GM18870 (cell line): ENCODE results near the gene LACC1.

Experiments
- ATAC-seq: cut with Tn5 transposase; IDR thresholded peaks from one replicate; pipeline ENCODE4 v1.9.1; 2021; ENCODE audit warnings: moderate library complexity; ENCODE audit not compliant: unreplicated experiment

LACC1 gene

DNA sequence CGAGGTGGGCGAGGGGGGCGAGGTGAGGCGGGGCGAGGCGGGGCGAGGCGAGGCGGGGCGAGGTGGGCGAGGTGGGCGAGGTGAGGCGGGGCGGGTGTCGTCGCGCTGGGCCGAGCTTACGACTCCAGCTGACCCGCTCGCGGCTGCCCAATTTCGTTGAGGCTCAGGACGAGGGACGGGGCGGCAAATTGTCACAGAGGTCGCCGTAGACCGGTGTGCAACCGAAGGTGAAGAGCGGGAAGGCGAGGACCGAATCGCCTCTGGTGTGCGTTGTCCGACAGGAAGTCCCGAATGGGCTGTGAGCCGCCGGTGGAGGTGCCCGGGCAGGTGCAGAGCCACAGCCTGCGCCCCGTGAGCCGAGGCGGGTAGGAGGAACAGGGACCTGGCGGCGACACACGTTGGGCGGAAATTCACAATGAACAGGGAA is at the start of gene LACC1:
TSS of gene LACC1 (plus strand) at position 150 of the 427 bp plus-strand sequence. CDS start 1,082 bp downstream, outside the sequence.
- ATAC-seq: no peak

DNA sequence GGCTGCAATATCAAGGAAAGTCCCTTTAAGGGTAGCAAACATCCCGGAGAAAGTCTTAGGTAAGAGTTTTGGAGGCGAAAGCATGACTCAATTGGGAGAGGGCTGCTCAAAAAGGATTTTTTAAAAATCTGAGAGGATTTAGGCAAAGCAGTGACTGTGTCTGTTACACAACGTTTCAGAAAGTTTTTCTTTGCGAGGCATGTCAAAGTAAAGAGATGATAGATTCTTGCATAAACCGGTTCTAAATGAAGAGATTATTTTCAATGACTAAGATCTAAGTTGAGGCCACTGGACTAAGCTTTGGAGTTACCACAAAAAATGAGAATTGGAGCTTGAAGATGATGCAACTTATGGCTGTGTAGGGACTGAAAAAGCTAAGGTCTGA is 49.2 kb upstream of the LACC1 start:
- ATAC-seq: no peak

- ATAC-seq: no peak
These were observed 48.6 kb upstream of the LACC1 start for GRCh38 chr13:43831088-43831487.

DNA sequence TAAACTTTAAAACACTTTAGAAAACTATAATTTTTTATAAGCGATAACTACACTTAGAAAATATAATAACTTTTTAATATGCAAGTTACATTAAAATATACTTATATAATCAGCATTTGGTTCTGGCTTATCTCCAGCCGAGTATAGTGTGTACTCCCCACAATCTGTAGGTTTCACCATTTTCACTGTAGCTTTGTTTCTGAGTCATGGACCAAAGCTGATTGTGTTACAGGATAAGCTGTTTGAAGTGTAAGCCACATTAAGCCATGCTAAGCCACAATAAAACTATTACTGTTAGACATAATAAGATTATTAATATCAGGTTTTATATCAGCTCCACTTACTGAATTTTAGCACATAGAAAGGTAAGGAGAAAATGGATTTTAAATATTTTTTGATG is 44.0 kb upstream of the LACC1 start:
- no peak for ATAC-seq

- no peak for ATAC-seq
These were observed 40.8 kb upstream of the LACC1 start for GRCh38 chr13:43838909-43839308.

DNA sequence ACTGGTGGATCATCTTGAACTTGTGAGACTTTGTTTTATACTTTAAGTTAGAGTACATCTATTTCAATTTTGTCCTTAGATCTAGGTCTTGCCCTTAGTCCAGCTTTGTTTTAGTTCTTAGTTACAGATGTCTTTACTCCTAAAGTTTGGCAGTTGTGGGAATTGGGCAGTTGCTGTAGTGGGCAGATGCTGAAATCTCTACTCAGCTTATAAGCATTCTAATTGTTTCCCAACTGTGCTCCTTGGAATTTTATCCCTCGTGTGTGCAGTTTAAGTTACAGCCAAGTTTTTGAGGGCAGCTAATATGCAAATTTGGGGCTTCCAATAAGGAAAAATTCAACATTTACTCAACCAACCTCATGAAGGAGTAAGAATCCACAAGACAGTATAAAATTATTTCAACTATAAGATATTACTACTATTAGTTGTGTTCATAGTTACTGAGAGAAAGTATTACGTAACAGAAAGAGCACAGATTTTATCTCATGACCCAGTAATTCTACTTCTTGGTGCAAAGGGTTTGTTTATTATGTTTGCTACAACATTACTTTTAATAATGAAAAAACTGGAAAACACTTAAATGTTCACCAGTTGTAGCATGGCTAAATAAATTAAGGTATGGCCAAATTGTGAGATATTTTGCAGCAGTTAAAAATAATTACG is 33.1 kb upstream of the LACC1 start:
- ATAC-seq: no peak

- no peak for ATAC-seq
These were observed 31.6 kb upstream of the LACC1 start for GRCh38 chr13:43848001-43848649.

- ATAC-seq: no peak
These were observed 28.8 kb upstream of the LACC1 start for GRCh38 chr13:43850873-43851272.

DNA sequence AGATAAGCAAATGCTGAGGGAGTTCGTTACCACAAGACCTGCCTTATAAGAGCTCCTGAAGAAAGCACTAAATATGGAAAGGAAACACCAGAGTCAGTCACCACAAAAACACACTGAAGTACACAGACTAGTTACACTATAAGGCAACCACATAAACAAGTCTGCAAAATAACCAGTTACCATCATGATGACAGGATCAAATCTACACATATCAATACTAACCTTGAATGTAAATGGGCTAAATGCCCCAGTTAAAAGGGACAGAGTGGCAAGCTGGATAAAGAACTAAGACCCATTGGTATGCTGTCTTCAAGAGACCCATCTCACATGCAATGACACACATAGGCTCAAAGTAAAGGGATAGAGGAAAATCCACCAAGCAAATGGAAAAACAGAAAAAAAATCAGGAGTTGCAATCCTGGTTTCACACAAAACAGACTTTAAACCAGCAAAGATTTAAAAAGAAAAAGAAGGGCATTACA is 26.7 kb upstream of the LACC1 start:
- ATAC-seq: no peak

- no peak for ATAC-seq
These were observed 17.8 kb upstream of the LACC1 start for GRCh38 chr13:43861863-43862262.

- no peak for ATAC-seq
These were observed 14.8 kb upstream of the LACC1 start for GRCh38 chr13:43864921-43865320.

DNA sequence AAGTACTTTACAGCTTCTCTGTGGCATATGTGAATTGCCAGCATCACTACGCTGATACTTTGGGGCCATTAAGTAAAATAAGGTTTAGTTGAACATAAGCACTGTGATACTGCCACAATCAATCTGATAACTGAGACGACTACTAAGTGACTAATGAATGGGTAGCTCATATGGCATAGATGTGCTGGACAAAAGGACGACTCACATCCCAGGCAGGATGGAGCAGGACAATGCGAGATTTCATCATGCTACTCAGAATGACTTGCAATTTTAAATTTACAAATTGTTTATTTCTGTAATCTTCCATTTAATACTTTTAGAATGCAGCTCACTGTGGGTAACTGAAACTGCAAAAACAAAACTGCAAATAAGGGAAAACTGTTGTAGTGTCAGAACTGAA is 13.8 kb upstream of the LACC1 start:
- ATAC-seq: no peak

- ATAC-seq: no peak
These were observed 7.5 kb upstream of the LACC1 start for GRCh38 chr13:43872181-43872580.

DNA sequence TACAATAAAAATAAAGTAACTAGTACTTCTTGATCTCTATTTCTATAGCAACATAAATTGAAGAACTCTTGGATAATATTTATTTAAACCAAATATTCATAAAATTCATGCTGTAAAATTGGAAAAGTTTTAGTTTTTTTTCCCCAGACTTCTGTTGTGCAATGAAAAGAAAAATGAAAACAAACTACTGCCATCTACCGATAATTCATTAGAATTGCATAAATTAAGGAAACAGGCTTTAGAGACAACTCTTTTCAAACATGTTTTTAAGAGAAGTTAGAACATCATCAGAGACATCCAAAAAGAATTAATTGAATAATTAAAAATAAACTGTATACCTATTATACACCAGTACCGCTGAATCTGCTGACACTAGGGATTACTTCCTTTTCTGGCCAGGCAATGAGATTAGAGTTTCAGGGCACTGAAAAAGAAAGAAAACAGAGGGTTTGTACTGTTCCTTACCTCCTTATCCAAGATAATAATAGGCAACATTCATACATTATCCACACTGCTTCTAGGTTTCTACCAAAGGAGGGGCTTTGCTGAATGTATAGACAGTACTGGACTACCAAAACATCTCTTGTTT is 5.1 kb upstream of the LACC1 start:
- ATAC-seq: no peak

- no peak for ATAC-seq
These were observed 3.3 kb upstream of the LACC1 start for GRCh38 chr13:43876366-43876765.

DNA sequence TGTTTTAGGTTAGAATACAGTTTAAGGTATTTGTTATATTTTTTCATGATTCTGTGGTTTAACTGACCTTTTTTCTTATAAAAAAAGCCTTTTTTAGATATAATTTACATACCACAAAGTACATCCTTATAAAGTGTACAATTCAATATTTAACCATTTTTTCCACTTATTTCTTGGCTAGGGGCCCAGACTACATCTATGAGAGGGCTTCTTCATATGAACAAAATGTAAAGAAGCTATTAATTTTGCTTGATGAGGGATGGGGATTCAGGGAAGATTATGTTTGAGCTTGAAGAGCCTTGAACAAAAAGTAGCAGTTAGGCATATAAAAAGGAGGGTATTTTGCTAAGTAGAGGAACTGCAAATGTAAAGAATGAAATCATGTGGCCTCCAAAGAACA is 2.4 kb upstream of the LACC1 start:
- ATAC-seq: no peak

DNA sequence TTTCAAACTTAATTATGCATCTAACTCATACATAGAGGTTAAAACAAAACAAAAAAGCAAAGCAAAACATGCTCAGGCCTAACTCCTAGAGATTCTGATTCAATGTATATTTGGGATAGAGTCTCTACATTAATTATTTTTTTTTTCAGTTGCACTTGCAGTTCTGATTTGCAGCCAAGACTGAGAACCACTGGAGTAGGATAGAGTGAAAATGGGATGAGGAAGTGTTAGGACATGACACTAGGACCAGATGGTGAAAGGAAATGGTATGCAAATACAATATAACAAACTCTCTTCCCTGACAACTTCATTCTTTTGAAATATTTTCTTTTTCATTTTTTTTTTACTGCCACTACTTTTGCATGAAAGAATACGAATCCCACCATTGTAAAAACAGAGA is 1.9 kb upstream of the LACC1 start:
- ATAC-seq: no peak

GRCh38 chr13:43878892-43879754 is 581 bp upstream of the LACC1 start, which contains the start of gene CCDC122:
Gene CCDC122, minus strand, starts transcription at chr13:43879740. Its CDS starts 10,364 bp downstream, at chr13:43869376.
- no peak for ATAC-seq

GRCh38 chr13:43880214-43880855 is 631 bp downstream of the LACC1 start:
- ATAC-seq: no peak

DNA sequence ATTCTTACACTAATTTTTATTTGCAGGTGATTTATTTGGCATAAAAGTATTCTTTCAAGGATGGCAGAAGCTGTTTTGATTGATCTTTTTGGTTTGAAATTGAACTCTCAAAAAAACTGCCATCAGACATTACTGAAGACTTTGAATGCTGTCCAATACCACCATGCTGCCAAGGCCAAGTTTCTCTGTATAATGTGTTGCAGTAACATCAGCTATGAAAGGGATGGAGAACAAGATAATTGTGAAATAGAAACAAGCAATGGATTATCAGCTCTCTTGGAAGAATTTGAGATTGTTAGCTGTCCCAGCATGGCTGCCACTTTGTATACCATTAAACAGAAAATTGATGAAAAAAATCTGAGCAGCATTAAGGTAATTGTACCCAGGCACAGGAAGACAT is 1.2 kb downstream of the LACC1 start:
- no peak for ATAC-seq

DNA sequence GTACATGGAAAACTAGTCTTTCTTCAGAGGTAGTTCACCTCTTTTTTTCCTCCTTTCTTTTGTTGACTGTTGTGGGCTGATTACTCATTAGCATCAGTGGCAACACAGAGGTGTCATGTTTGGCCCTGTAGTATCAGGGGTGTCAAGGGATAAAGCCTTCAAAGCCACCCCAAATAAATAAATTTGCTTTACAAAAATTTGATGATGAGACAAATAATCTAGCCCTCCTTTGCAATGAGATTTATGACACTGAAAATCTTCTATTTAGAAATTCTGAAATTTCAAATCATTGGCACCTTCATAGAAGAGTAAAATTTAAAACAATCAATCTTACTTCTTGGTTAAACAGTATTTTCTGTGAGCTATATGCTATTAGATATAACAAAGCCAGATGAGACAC is 1.9 kb downstream of the LACC1 start:
- ATAC-seq: no peak
